SK-N-SH treated with all-trans-retinoic acid at 6 μM for 48 hours (cell line): ENCODE results near the gene PSORS1C2.

Experiments used
- ARNTL ChIP-seq: fragments of 450-650 bp; formaldehyde crosslinking; IDR thresholded peaks from 2 replicates; pipeline ENCODE4 v1.5.0; 2020; ENCODE audit warnings: low read depth, mild to moderate bottlenecking, moderate library complexity, borderline replicate concordance
- CSDC2 ChIP-seq: fragments of 250-450 bp; sonication (Bioruptor Pico); IDR thresholded peaks from 2 replicates; pipeline ENCODE4 v1.5.0; 2020; ENCODE audit warnings: mild to moderate bottlenecking, moderate library complexity
- ISL1 ChIP-seq: fragments of 250-450 bp; sonication (Bioruptor Pico); IDR thresholded peaks from 2 replicates; pipeline ENCODE4 v2.1.2; 2022; ENCODE audit warnings: mild to moderate bottlenecking, moderate library complexity
- SNAI2 ChIP-seq: fragments of 250-450 bp; sonication (Bioruptor Pico); IDR thresholded peaks from 2 replicates; pipeline ENCODE4 v1.5.0; 2020; ENCODE audit warnings: mild to moderate bottlenecking, moderate library complexity
- TCF4 ChIP-seq: fragments of 250-450 bp; sonication (Bioruptor Pico); IDR thresholded peaks from 2 replicates; pipeline ENCODE4 v1.8.0; 2021; ENCODE audit warnings: mild to moderate bottlenecking, moderate library complexity, borderline replicate concordance
- TOX ChIP-seq: fragments of 250-450 bp; sonication (Bioruptor Pico); IDR thresholded peaks from 2 replicates; pipeline ENCODE4 v1.8.0; 2021; ENCODE audit warnings: mild to moderate bottlenecking, moderate library complexity, borderline replicate concordance
- ZFP3 ChIP-seq: fragments of 250-450 bp; sonication (Bioruptor Pico); IDR thresholded peaks from 2 replicates; pipeline ENCODE4 v1.5.0; 2020; ENCODE audit warnings: mild to moderate bottlenecking, moderate library complexity
- ZNF565 ChIP-seq: fragments of 450-650 bp; formaldehyde crosslinking; conservative IDR thresholded peaks from 2 replicates; pipeline ENCODE4 v1.5.0; 2020; ENCODE audit warnings: low read depth, mild to moderate bottlenecking, moderate library complexity
- TF ChIP-seq, protein P1 (sequence below): fragments of 250-450 bp; sonication (Bioruptor Pico); IDR thresholded peaks from 2 replicates; pipeline ENCODE4 v1.8.0; 2021; ENCODE audit warnings: low read depth, mild to moderate bottlenecking, moderate library complexity, borderline replicate concordance
- TF ChIP-seq, protein P2 (sequence below): fragments of 250-450 bp; sonication (Bioruptor Pico); IDR thresholded peaks from 2 replicates; pipeline ENCODE4 v1.8.0; 2020; ENCODE audit warnings: mild to moderate bottlenecking, moderate library complexity, borderline replicate concordance

DNA sequence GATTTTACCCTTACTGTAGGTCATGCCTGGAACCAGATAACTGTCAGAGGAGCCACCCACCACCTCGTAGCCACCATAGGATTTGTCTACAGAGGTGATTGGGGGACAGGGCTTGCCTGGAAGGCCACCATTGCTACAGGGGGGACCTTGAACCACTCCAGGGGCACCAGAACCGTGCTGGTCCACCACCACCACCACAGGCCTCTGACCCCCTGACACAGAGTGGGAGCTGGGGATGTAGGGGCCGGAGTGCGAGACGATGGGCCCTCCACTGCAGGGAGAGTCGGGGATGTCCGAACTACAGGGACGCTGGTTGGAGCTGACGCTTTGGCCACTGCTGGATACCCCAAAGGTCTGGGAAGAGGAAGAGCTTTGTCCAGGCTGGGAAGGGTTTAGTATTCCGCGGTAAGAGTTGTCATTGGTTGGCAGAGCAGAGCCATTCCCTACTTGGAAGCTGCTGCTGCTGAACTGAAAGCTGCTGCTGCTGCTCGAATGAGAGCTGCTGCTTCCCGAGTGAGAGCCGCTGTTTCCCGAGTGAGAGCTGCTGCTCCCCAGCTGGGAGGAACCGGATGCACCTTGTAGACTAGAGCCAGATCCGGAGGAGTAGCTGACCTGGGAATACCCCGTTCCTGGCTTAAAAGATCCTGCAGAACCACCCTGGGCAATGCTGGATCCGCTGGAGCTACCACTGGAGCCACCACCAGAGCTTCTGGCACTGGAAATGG, 22.0 kb downstream of the PSORS1C2 start:
- TF ChIP-seq, protein P1, sequence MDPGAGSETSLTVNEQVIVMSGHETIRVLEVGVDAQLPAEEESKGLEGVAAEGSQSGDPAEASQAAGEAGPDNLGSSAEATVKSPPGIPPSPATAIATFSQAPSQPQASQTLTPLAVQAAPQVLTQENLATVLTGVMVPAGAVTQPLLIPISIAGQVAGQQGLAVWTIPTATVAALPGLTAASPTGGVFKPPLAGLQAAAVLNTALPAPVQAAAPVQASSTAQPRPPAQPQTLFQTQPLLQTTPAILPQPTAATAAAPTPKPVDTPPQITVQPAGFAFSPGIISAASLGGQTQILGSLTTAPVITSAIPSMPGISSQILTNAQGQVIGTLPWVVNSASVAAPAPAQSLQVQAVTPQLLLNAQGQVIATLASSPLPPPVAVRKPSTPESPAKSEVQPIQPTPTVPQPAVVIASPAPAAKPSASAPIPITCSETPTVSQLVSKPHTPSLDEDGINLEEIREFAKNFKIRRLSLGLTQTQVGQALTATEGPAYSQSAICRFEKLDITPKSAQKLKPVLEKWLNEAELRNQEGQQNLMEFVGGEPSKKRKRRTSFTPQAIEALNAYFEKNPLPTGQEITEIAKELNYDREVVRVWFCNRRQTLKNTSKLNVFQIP (CRISPR knock-in tag), result no peak
- no peak for TF ChIP-seq ARNTL (CRISPR knock-in tag)
- TF ChIP-seq TCF4, result no peak
- no peak for TF ChIP-seq ISL1 (CRISPR knock-in tag)
- TF ChIP-seq CSDC2 (CRISPR knock-in tag), result no peak
- TF ChIP-seq ZFP3 (CRISPR knock-in tag), result no peak
- no peak for TF ChIP-seq SNAI2 (CRISPR knock-in tag)
- TF ChIP-seq TOX (CRISPR knock-in tag), result no peak
- TF ChIP-seq ZNF565 (CRISPR knock-in tag), result no peak
- TF ChIP-seq, protein P2, sequence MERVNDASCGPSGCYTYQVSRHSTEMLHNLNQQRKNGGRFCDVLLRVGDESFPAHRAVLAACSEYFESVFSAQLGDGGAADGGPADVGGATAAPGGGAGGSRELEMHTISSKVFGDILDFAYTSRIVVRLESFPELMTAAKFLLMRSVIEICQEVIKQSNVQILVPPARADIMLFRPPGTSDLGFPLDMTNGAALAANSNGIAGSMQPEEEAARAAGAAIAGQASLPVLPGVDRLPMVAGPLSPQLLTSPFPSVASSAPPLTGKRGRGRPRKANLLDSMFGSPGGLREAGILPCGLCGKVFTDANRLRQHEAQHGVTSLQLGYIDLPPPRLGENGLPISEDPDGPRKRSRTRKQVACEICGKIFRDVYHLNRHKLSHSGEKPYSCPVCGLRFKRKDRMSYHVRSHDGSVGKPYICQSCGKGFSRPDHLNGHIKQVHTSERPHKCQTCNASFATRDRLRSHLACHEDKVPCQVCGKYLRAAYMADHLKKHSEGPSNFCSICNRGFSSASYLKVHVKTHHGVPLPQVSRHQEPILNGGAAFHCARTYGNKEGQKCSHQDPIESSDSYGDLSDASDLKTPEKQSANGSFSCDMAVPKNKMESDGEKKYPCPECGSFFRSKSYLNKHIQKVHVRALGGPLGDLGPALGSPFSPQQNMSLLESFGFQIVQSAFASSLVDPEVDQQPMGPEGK (CRISPR knock-in tag), result no peak
